Measurements from ENCODE around the gene MCM7.

The MCM7 gene

DNA sequence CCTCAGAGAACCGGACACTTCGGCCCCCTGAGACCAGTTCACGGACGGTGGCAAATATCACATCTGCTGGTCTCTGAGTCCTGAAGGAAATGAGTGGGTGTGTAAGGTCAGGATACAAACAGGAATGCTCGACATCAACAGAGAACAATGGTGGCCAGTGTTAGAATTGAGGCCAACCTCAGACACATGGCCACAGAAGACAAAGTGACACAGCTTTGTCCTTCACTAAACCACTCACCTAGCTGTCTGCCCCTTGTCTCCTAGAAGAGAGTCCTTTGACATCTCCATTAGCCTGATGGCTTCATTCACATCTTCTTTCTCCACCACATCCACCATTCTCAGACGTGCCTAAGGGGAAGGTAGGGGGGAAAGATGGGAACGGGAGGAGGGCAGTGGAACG is 8.1 kb downstream of the MCM7 start:
- DNase-seq: no peak

- no peak for DNase-seq
Measured at GRCh38 chr7:100091411-100092181, 9.6 kb downstream of the MCM7 start.

DNA sequence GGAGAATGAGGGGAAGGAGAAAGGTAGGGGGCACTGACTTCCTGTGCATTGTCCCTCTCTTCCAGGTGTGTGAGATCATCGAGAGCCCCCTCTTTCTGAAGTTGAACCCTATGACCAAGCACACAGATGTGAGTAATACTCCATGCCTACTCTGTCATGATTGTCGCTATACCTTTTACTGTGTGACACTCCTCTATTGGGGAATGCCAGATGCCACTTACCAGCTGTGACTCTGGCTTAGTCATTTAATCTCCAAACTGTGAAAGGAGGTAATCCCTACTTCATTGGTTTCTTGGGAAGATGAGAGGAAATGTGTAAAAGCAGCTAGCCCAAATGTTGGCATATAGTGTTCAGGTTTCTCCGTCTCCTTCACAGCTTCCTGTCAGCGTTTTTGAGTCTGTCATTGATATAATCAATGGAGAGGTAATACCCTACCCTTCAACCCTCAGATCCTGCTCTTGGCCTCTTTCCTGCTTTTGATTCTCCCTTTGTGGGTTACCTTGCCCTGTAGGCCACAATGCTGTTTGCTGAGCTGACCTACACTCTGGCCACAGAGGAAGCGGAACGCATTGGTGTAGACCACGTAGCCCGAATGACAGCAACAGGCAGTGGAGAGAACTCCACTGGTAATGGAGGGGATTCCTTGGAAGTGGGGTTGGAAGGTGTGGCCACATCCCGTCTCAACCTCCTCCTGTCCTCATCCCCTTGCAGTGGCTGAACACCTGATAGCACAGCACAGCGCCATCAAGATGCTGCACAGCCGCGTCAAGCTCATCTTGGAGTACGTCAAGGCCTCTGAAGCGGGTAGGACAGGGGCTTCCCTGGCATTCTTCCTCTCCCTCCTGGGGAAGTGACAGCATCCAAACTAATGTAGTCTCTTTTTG is 10.4 kb downstream of the MCM7 start:
- DNase-seq: no peak

- no peak for DNase-seq
Measured at GRCh38 chr7:100089458-100090196, 11.6 kb downstream of the MCM7 start.

DNA sequence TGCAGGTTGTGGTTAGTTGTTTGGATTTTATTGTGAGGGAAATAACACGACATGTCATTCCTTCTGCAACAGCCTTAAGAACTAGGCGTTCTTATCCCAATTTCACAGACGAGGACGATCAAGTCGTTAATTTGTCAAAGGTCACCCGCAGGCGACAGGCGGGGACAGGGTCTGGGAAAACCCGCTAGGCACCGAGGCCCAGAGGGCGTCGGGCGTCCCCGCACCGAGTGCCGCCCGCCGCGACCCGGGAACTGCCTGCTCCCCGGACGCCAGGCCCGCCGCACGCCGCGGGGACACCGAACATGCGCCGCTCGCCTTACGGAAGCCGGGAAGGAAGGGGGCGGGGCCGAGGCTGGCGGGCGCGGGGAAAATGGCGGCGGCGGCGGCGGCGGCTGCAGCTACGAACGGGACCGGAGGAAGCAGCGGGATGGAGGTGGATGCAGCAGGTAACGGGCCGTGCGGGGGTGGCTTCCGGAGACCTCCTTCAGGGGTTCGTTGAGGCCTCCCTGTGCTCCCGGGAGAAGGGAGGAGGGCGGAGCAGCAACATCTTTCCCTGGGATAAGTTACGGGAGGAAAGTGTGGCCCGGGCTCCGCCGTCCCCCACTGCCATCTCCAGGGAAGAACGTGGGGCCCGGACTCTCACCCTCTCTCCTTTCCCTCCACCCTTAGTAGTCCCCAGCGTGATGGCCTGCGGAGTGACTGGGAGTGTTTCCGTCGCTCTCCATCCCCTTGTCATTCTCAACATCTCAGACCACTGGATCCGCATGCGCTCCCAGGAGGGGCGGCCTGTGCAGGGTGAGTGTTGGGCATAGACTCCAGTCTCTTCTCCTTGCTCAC is 12.4 kb downstream of the MCM7 start, which contains the start of gene COPS6:
Gene COPS6 (plus strand): TSS at position 349 of the 837 bp plus-strand sequence. CDS start 22 bp downstream, at position 371.
- DNase-seq: peak; percentile 89

GRCh38 chr7:100088095-100088620 is 13.0 kb downstream of the MCM7 start:
- no peak for DNase-seq

GRCh38 chr7:100087055-100087750 is 14.0 kb downstream of the MCM7 start:
- no peak for DNase-seq

- no peak for DNase-seq
Measured at GRCh38 chr7:100085515-100085914, 15.7 kb downstream of the MCM7 start.

DNA sequence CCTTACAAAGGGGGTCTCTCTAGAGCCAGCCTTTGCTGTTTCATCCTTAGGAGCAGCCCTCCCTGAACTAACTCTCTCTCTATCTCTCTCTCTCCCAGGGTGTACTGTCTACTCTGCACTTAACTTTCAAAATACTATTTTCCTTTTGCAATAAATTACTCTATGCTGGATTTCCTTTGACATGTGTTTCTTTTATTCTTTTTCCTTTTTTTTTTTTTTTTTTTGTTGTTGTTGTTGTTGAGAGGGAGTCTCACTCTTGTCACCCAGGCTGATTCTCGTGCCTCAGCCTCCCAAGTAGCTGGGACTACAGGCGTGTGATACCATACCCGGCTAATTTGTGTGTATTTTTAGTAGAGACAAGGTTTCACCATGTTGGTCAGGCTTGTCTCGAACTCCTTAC is 18.2 kb downstream of the MCM7 start:
- DNase-seq: no peak

GRCh38 chr7:100081535-100082102 is 19.6 kb downstream of the MCM7 start, which contains the start of gene ZNF3:
ZNF3 (minus strand) TSS chr7:100081723; CDS start chr7:100077357, 4,366 bp downstream.
- peak; percentile 98 for DNase-seq

- DNase-seq: no peak
Measured at GRCh38 chr7:100080907-100081534, 20.2 kb downstream of the MCM7 start.

- no peak for DNase-seq
Measured at GRCh38 chr7:100079024-100079560, 22.1 kb downstream of the MCM7 start.

DNA sequence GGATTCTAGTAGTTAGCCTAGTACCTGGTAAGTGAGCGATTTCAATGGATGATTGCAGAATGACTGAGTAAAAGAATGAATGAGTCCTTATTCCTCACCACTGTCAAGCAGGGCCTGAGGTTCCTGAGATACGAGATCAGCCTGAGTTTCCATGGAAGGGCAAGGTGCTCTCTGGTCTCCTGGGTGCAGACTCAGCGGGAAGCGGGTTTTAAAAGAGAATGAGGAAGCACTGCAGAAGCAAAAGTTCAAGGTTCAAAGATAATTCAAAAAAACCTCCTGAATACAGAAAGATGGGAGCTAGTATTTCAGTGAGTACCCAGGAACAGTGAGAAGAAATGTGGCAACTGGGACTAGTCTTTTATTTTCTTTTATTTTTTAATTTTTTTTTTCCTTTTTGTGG is 24.0 kb downstream of the MCM7 start:
- DNase-seq: no peak

GRCh38 chr7:100075418-100075817 is 25.8 kb downstream of the MCM7 start:
- no peak for DNase-seq

GRCh38 chr7:100074841-100075240 is 26.4 kb downstream of the MCM7 start:
- DNase-seq: no peak

- no peak for DNase-seq
Measured at GRCh38 chr7:100072462-100072861, 28.7 kb downstream of the MCM7 start.

GRCh38 chr7:100071018-100071723 is 30.0 kb downstream of the MCM7 start:
- no peak for DNase-seq

GRCh38 chr7:100069991-100070390 is 31.2 kb downstream of the MCM7 start:
- DNase-seq: no peak

DNA sequence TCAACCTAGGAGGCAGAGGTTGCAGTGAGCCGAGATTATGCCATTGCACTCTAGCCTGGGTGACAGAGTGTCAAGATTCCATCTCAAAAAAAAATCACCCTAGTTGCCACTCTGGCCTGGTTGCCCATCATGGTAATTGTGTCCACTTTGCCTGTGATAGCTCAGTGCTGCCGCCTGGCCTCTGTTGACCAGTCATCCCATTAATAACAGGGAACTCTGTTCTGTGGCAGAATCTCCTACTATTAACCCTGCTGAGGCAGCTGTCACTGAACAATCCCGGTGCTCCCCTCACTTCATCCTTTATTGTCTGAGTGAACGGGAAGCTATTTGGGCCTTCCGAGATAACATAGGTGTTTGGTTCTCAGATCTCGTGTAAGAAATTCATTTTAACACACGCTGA is 34.2 kb downstream of the MCM7 start:
- no peak for DNase-seq
